Thyroid gland (tissue), 4 donors: Measurements from ENCODE around the gene DOK6. TPM values are rescaled to one million over a fixed set of nuclear protein-coding genes. Genes with fewer than 3 reads are reported as not detected.

ENCODE experiments used
- DNase-seq, 2 donors: peaks; one replicate each; pipeline ENCODE4 v3.0.0-alpha.2; 2019
- H3K27ac ChIP-seq, 3 donors: fragments of 200-600 bp; sonication (generic); 1 replicate in 2 of 3; 2 replicates in 1 of 3; pipeline ENCODE4 v1.5.1; 2016 to 2019; ENCODE audit warnings: mild to moderate bottlenecking in 1 of 3, moderate library complexity in 1 of 3
- H3K27me3 ChIP-seq: fragments of 200-600 bp; sonication (generic); one replicate; pipeline ENCODE4 v1.5.1; 2019
- H3K36me3 ChIP-seq, 2 donors: fragments of 200-600 bp; sonication (generic); one replicate each; pipeline ENCODE4 v1.5.1; 2016 to 2019
- H3K4me1 ChIP-seq, 2 donors: fragments of 200-600 bp; sonication (generic); one replicate each; pipeline ENCODE4 v1.5.1; 2017 to 2019
- H3K4me3 ChIP-seq, 3 donors: fragments of 200-600 bp; sonication (generic); replicated peaks in 1 of 3; 1 replicate in 2 of 3; 2 replicates in 1 of 3; pipeline ENCODE4 v1.5.1; 2016; ENCODE audit warnings: mild to moderate bottlenecking in 1 of 3
- H3K9me3 ChIP-seq: fragments of 200-600 bp; sonication (generic); one replicate; pipeline ENCODE4 v1.5.1; 2017
- CTCF ChIP-seq, 6 experiments: fragments of 200-600 bp in 3 of 6; fragments of 450-650 bp in 3 of 6; sonication (generic) in 3 of 6; IDR thresholded peaks; one replicate each; pipeline ENCODE4 v1.5.1; 2016 to 2019; ENCODE audit warnings: antibody characterized with exemption in 6 of 6, mild to moderate bottlenecking in 2 of 6, inconsistent platforms in 1 of 6, moderate library complexity in 1 of 6
- POLR2A ChIP-seq, 2 donors: fragments of 450-650 bp; IDR thresholded peaks; one replicate each; pipeline ENCODE4 v1.6.1; 2017; ENCODE audit warnings: antibody characterized with exemption in 2 of 2, mild to moderate bottlenecking in 2 of 2, moderate library complexity in 1 of 2
- WGBS, 2 donors: methylation state at CpG; one replicate each; pipeline ENCODE4 v1.1.5; 2017; 5-methylcytosine and 5-hydroxymethylcytosine counted together
- intact Hi-C: fragments of 100-400 bp; cut with DNase I; formaldehyde crosslinking; loops from one replicate; pipeline ENCODE4 v1.15.1; 2023
- total RNA-seq, 4 donors: library from RNA; depleted of rRNA; stranded (reverse); fragments of >200 nt; gene quantifications; one replicate each; pipeline ENCODE4 v1.2.3, GENCODE V29; 2016

Gene DOK6
- total RNA-seq, 4 donors from 2014 or later: 0.94 to 3.1 (median 2.5) TPM

GRCh38 chr18:69626643-69627242, 226.1 kb downstream of the DOK6 start:
- Histone ChIP-seq H3K4me1 (peaks cover 0 to 5% of the 10 kb centered on the region in 2 donors), H3K36me3 (no peaks in the 10 kb centered on the region), H3K4me3 (no peak overlapping the region), H3K9me3 (no peaks in the 10 kb centered on the region), H3K27ac (peak overlapping the region in 1 of 3 donors; percentile 1), H3K27me3 (no peaks in the 10 kb centered on the region)
- intact Hi-C loops: no loop called here
- 62 to 63% methylated on average over 4 of the region's 4 CpGs for WGBS, 2 donors
- no peak for TF ChIP-seq CTCF (IDR thresholded peaks at IDR 0.05)
- TF ChIP-seq POLR2A (IDR thresholded peaks at IDR 0.05): no peak
- peak in 1 of 2 donors; percentile 7 for DNase-seq

- no peaks in the 10 kb centered on the region for H3K27me3 ChIP-seq
- WGBS, 2 donors: 47 to 56% methylated on average over 2 of the region's 2 CpGs
- TF ChIP-seq CTCF (IDR thresholded peaks at IDR 0.05) (no peak), POLR2A (IDR thresholded peaks at IDR 0.05) (no peak)
- no peaks in the 10 kb centered on the region for H3K36me3 ChIP-seq
- no peak for DNase-seq
- no peak overlapping the region for H3K27ac ChIP-seq
- peaks cover 0 to 5% of the 10 kb centered on the region in 2 donors for H3K4me1 ChIP-seq
- intact Hi-C loops: no loop called here
- no peaks in the 10 kb centered on the region for H3K9me3 ChIP-seq
- no peak overlapping the region for H3K4me3 ChIP-seq
These were observed 228.2 kb downstream of the DOK6 start for GRCh38 chr18:69628774-69629359.

- DNase-seq: no peak
- H3K36me3 ChIP-seq: no peaks in the 10 kb centered on the region
- intact Hi-C loops: no loop called here
- no peak overlapping the region for H3K27ac ChIP-seq
- H3K9me3 ChIP-seq: no peaks in the 10 kb centered on the region
- no peak overlapping the region for H3K4me3 ChIP-seq
- peaks cover 0 to 11% of the 10 kb centered on the region in 2 donors for H3K4me1 ChIP-seq
- 54 to 85% methylated on average over 3 of the region's 3 CpGs for WGBS, 2 donors
- TF ChIP-seq POLR2A (IDR thresholded peaks at IDR 0.05) (no peak), CTCF (IDR thresholded peaks at IDR 0.05) (no peak)
- H3K27me3 ChIP-seq: no peaks in the 10 kb centered on the region
These were observed 230.6 kb downstream of the DOK6 start for GRCh38 chr18:69631281-69631680.

GRCh38 chr18:69635482-69635881, 234.8 kb downstream of the DOK6 start:
- intact Hi-C loops: no loop called here
- WGBS, 2 donors: 84 to 89% methylated on average over 2 of the region's 2 CpGs
- Histone ChIP-seq H3K9me3 (no peaks in the 10 kb centered on the region), H3K27ac (no peak overlapping the region), H3K27me3 (no peaks in the 10 kb centered on the region), H3K4me3 (no peak overlapping the region), H3K4me1 (peaks cover 7 to 20% of the 10 kb centered on the region in 2 donors), H3K36me3 (no peaks in the 10 kb centered on the region)
- TF ChIP-seq CTCF (IDR thresholded peaks at IDR 0.05) (no peak), POLR2A (IDR thresholded peaks at IDR 0.05) (no peak)
- DNase-seq: no peak

- intact Hi-C loops: no loop called here
- no peaks in the 10 kb centered on the region for H3K27me3 ChIP-seq
- peak in 1 of 2 donors; percentile 4 for DNase-seq
- H3K9me3 ChIP-seq: no peaks in the 10 kb centered on the region
- H3K4me3 ChIP-seq: no peak overlapping the region
- H3K27ac ChIP-seq: no peak overlapping the region
- peak in 2 of 6 experiments; percentile 14 to 28 for TF ChIP-seq CTCF (IDR thresholded peaks at IDR 0.05)
- no peak for TF ChIP-seq POLR2A (IDR thresholded peaks at IDR 0.05)
- H3K4me1 ChIP-seq: peaks cover 7 to 20% of the 10 kb centered on the region in 2 donors
- WGBS, 2 donors: 65% methylated on average over 6 of the region's 6 CpGs
- H3K36me3 ChIP-seq: no peaks in the 10 kb centered on the region
These were observed 236.0 kb downstream of the DOK6 start for GRCh38 chr18:69636529-69637301.
